Mesodermal cell (in vitro differentiated cells): ENCODE data around the gene INPP4B.

Experiments used
- H3K27ac ChIP-seq: 2 replicates; pipeline ENCODE4 v1.7.0; 2013; ENCODE audit warnings: mild to moderate bottlenecking, low read depth, low read length, moderate library complexity; ENCODE audit not compliant: severe bottlenecking
- H3K36me3 ChIP-seq: 2 replicates; pipeline ENCODE4 v1.7.1; 2013; ENCODE audit warnings: mild to moderate bottlenecking, low read length, moderate library complexity; ENCODE audit not compliant: control insufficient read depth, insufficient read depth
- H3K4me1 ChIP-seq: one replicate; pipeline ENCODE4 v1.7.1; 2013; ENCODE audit warnings: mild to moderate bottlenecking, low read length; ENCODE audit not compliant: insufficient read depth, control insufficient read depth, poor library complexity, severe bottlenecking
- H3K4me3 ChIP-seq: 2 replicates; pipeline ENCODE4 v1.7.0; 2013; ENCODE audit warnings: low read length, control low read depth, mild to moderate bottlenecking; ENCODE audit not compliant: insufficient read depth, poor library complexity, severe bottlenecking; ENCODE audit errors: extremely low read depth
- H3K9me3 ChIP-seq: 2 replicates; pipeline ENCODE4 v1.7.1; 2013; ENCODE audit warnings: mild to moderate bottlenecking, low read length, moderate library complexity; ENCODE audit not compliant: control insufficient read depth
- WGBS, 2 experiments: methylation state at CpG; one replicate each; pipeline ENCODE4 v1.1.5; 2013; ENCODE audit warnings: missing lambda C conversion rate in 2 of 2; ENCODE audit not compliant: insufficient coverage in 2 of 2; 5-methylcytosine and 5-hydroxymethylcytosine counted together

INPP4B gene

GRCh38 chr4:142727149-142727548 lies 119.0 kb downstream of the INPP4B start:
- H3K4me3 ChIP-seq, result no peak overlapping the region
- H3K36me3 ChIP-seq, result no peaks in the 10 kb centered on the region
- H3K9me3 ChIP-seq, result no peaks in the 10 kb centered on the region
- H3K27ac ChIP-seq, result no peak overlapping the region
- 92 to 100% methylated on average over 2 of the region's 3 CpGs for WGBS, 2 experiments
- H3K4me1 ChIP-seq, result no peaks in the 10 kb centered on the region

GRCh38 chr4:142725886-142726285 lies 120.2 kb downstream of the INPP4B start:
- no CpG with 5 or more reads among the region's 2 CpGs for WGBS, 2 experiments
- no peaks in the 10 kb centered on the region for H3K36me3 ChIP-seq
- no peak overlapping the region for H3K27ac ChIP-seq
- no peaks in the 10 kb centered on the region for H3K4me1 ChIP-seq
- H3K9me3 ChIP-seq, result no peaks in the 10 kb centered on the region
- no peak overlapping the region for H3K4me3 ChIP-seq

- 81 to 97% methylated on average over 4 of the region's 4 CpGs for WGBS, 2 experiments
- Histone ChIP-seq H3K4me1 (no peaks in the 10 kb centered on the region), H3K27ac (no peak overlapping the region), H3K4me3 (no peak overlapping the region), H3K36me3 (no peaks in the 10 kb centered on the region), H3K9me3 (no peaks in the 10 kb centered on the region)
Measured at GRCh38 chr4:142721187-142721586, 124.9 kb downstream of the INPP4B start.

GRCh38 chr4:142719854-142720541 lies 126.1 kb downstream of the INPP4B start:
- no peaks in the 10 kb centered on the region for H3K4me1 ChIP-seq
- no peak overlapping the region for H3K27ac ChIP-seq
- H3K4me3 ChIP-seq, result no peak overlapping the region
- 25 to 33% methylated on average over 2 of the region's 5 CpGs for WGBS, 2 experiments
- H3K9me3 ChIP-seq, result no peaks in the 10 kb centered on the region
- H3K36me3 ChIP-seq, result no peaks in the 10 kb centered on the region

GRCh38 chr4:142718981-142719380 lies 127.1 kb downstream of the INPP4B start:
- Histone ChIP-seq H3K9me3 (no peaks in the 10 kb centered on the region), H3K4me1 (no peaks in the 10 kb centered on the region), H3K36me3 (no peaks in the 10 kb centered on the region), H3K4me3 (no peak overlapping the region), H3K27ac (no peak overlapping the region)

GRCh38 chr4:142715727-142716126 lies 130.4 kb downstream of the INPP4B start:
- Histone ChIP-seq H3K4me1 (no peaks in the 10 kb centered on the region), H3K27ac (no peak overlapping the region), H3K9me3 (no peaks in the 10 kb centered on the region), H3K36me3 (no peaks in the 10 kb centered on the region), H3K4me3 (no peak overlapping the region)

GRCh38 chr4:142713282-142714030 lies 132.6 kb downstream of the INPP4B start:
- Histone ChIP-seq H3K9me3 (no peaks in the 10 kb centered on the region), H3K27ac (no peak overlapping the region), H3K4me3 (no peak overlapping the region), H3K4me1 (no peaks in the 10 kb centered on the region), H3K36me3 (no peaks in the 10 kb centered on the region)
- WGBS, 2 experiments, result 100% methylated on average over 1 of the region's 2 CpGs

- no peaks in the 10 kb centered on the region for H3K9me3 ChIP-seq
- H3K4me3 ChIP-seq, result no peak overlapping the region
- H3K27ac ChIP-seq, result no peak overlapping the region
- WGBS, 2 experiments, result 62 to 80% methylated on average over 1 of the region's 1 CpG
- H3K36me3 ChIP-seq, result no peaks in the 10 kb centered on the region
- H3K4me1 ChIP-seq, result no peaks in the 10 kb centered on the region
Measured at GRCh38 chr4:142708231-142708630, 137.9 kb downstream of the INPP4B start.

GRCh38 chr4:142707401-142707800 lies 138.7 kb downstream of the INPP4B start:
- Histone ChIP-seq H3K4me3 (no peak overlapping the region), H3K36me3 (no peaks in the 10 kb centered on the region), H3K27ac (no peak overlapping the region), H3K4me1 (no peaks in the 10 kb centered on the region), H3K9me3 (no peaks in the 10 kb centered on the region)
- no CpG with 5 or more reads among the region's 1 CpG for WGBS, 2 experiments

- H3K27ac ChIP-seq, result no peak overlapping the region
- H3K36me3 ChIP-seq, result no peaks in the 10 kb centered on the region
- WGBS, 2 experiments, result no CpG with 5 or more reads among the region's 1 CpG
- no peak overlapping the region for H3K4me3 ChIP-seq
- H3K9me3 ChIP-seq, result no peaks in the 10 kb centered on the region
- no peaks in the 10 kb centered on the region for H3K4me1 ChIP-seq
Measured at GRCh38 chr4:142706381-142706780, 139.7 kb downstream of the INPP4B start.

GRCh38 chr4:142705820-142706219 lies 140.3 kb downstream of the INPP4B start:
- Histone ChIP-seq H3K27ac (no peak overlapping the region), H3K4me3 (no peak overlapping the region), H3K9me3 (no peaks in the 10 kb centered on the region), H3K4me1 (no peaks in the 10 kb centered on the region), H3K36me3 (no peaks in the 10 kb centered on the region)
- 80 to 100% methylated on average over 1 of the region's 1 CpG for WGBS, 2 experiments
